ENCODE results near the gene TMEM120B.

The TMEM120B gene

GRCh38 chr12:121668750-121669520, 43.6 kb upstream of the TMEM120B start:
- H3K9me2 ChIP-seq (replicated peaks; ENCODE audit: low read depth, low read length), result no peaks in the 10 kb centered on the region
- H4K20me1 ChIP-seq (ENCODE audit: insufficient read depth, low read length, poor library complexity, severe bottlenecking), result no peaks in the 10 kb centered on the region
- no peaks in the 10 kb centered on the region for H3F3A ChIP-seq (ENCODE audit: low read depth)
- H3K79me2 ChIP-seq (ENCODE audit: insufficient read depth, low read length), result peaks cover 30% of the 10 kb centered on the region
- H3K9me3 ChIP-seq (ENCODE audit: insufficient read depth, low read depth, low read length), result no peaks in the 10 kb centered on the region
- H3K4me3 ChIP-seq (ENCODE audit: low read length, poor library complexity, severe bottlenecking), result no peak overlapping the region
- TF ChIP-seq, protein P1, sequence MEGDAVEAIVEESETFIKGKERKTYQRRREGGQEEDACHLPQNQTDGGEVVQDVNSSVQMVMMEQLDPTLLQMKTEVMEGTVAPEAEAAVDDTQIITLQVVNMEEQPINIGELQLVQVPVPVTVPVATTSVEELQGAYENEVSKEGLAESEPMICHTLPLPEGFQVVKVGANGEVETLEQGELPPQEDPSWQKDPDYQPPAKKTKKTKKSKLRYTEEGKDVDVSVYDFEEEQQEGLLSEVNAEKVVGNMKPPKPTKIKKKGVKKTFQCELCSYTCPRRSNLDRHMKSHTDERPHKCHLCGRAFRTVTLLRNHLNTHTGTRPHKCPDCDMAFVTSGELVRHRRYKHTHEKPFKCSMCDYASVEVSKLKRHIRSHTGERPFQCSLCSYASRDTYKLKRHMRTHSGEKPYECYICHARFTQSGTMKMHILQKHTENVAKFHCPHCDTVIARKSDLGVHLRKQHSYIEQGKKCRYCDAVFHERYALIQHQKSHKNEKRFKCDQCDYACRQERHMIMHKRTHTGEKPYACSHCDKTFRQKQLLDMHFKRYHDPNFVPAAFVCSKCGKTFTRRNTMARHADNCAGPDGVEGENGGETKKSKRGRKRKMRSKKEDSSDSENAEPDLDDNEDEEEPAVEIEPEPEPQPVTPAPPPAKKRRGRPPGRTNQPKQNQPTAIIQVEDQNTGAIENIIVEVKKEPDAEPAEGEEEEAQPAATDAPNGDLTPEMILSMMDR (conservative IDR thresholded peaks at IDR 0.05; ENCODE audit: low read length), result peak; percentile 82
- TF ChIP-seq EZH2phosphoT487 (IDR thresholded peaks at IDR 0.05; ENCODE audit: borderline replicate concordance), result no peak
- no peak overlapping the region for H3K9ac ChIP-seq (ENCODE audit: low read depth, low read length, poor library complexity, severe bottlenecking)
- H3K27me3 ChIP-seq (ENCODE audit: insufficient read depth, low read length, poor library complexity, severe bottlenecking), result no peaks in the 10 kb centered on the region
- no peaks in the 10 kb centered on the region for H3K36me3 ChIP-seq (ENCODE audit: insufficient read depth, low read length)
- peaks cover 19% of the 10 kb centered on the region for H3K4me1 ChIP-seq (ENCODE audit: insufficient read depth, low read length, poor library complexity, severe bottlenecking)
- no peak overlapping the region for H3K4me2 ChIP-seq (ENCODE audit: low read depth, low read length, poor library complexity, severe bottlenecking)
- no peak overlapping the region for H2AFZ ChIP-seq (ENCODE audit: low read length)

- H3K9me3 ChIP-seq (ENCODE audit: insufficient read depth, low read depth, low read length), result no peaks in the 10 kb centered on the region
- peaks cover 19% of the 10 kb centered on the region for H3K4me1 ChIP-seq (ENCODE audit: insufficient read depth, low read length, poor library complexity, severe bottlenecking)
- no peak within 1 kb of the TSS for H3K9ac ChIP-seq (ENCODE audit: low read depth, low read length, poor library complexity, severe bottlenecking)
- H3F3A ChIP-seq (ENCODE audit: low read depth), result no peaks in the 10 kb centered on the region
- H3K79me2 ChIP-seq (ENCODE audit: insufficient read depth, low read length), result peaks cover 25% of the 10 kb centered on the region
- H2AFZ ChIP-seq (ENCODE audit: low read length), result no peak within 1 kb of the TSS
- no peak within 1 kb of the TSS for H3K4me3 ChIP-seq (ENCODE audit: low read length, poor library complexity, severe bottlenecking)
- H3K4me2 ChIP-seq (ENCODE audit: low read depth, low read length, poor library complexity, severe bottlenecking), result no peak within 1 kb of the TSS
- no peak for TF ChIP-seq EZH2phosphoT487 (IDR thresholded peaks at IDR 0.05; ENCODE audit: borderline replicate concordance)
- TF ChIP-seq, protein P1 (conservative IDR thresholded peaks at IDR 0.05; ENCODE audit: low read length), result no peak
- H3K9me2 ChIP-seq (replicated peaks; ENCODE audit: low read depth, low read length), result no peaks in the 10 kb centered on the region
- no peaks in the 10 kb centered on the region for H3K36me3 ChIP-seq (ENCODE audit: insufficient read depth, low read length)
- no peaks in the 10 kb centered on the region for H4K20me1 ChIP-seq (ENCODE audit: insufficient read depth, low read length, poor library complexity, severe bottlenecking)
- H3K27me3 ChIP-seq (ENCODE audit: insufficient read depth, low read length, poor library complexity, severe bottlenecking), result no peaks in the 10 kb centered on the region
These were observed 43.0 kb upstream of the TMEM120B start, which contains the start of gene MORN3 for GRCh38 chr12:121669521-121669900. TSS of gene MORN3 (minus strand) at chr12:121669654. CDS start at chr12:121669483, 171 bp downstream.

DNA sequence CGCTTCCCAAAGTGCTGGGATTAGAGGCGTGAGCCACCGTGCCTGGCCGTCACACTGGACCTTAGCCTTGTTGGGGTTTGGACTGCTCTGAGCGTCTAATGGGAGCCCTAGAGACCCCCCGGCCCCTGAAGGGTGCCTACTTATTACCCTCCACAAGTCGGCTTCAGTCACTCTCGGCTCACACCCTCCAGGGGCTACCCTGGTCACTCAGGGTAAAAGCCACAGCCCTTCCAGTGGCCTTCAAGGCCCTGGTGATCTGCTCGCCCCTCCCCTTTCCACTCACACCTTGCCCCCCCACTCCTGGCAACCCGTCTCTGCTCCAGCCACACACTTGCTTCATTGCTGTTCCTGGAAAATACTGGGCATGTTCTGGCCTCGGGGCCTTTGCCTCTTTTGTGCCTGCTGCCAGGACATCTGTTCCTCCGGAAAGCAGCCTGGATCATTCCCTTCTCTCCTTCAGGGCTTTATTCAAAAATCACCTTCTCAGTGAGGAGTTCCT, 39.5 kb upstream of the TMEM120B start:
- Histone ChIP-seq H2AFZ (ENCODE audit: low read length) (no peak overlapping the region), H3K79me2 (ENCODE audit: insufficient read depth, low read length) (no peaks in the 10 kb centered on the region), H4K20me1 (ENCODE audit: insufficient read depth, low read length, poor library complexity, severe bottlenecking) (no peaks in the 10 kb centered on the region), H3K9me2 (replicated peaks; ENCODE audit: low read depth, low read length) (no peaks in the 10 kb centered on the region), H3F3A (ENCODE audit: low read depth) (no peaks in the 10 kb centered on the region; the same call in 1 of the 2 replicates), H3K4me2 (ENCODE audit: low read depth, low read length, poor library complexity, severe bottlenecking) (no peak overlapping the region), H3K27me3 (ENCODE audit: insufficient read depth, low read length, poor library complexity, severe bottlenecking) (no peaks in the 10 kb centered on the region), H3K9ac (ENCODE audit: low read depth, low read length, poor library complexity, severe bottlenecking) (no peak overlapping the region), H3K9me3 (ENCODE audit: insufficient read depth, low read depth, low read length) (no peaks in the 10 kb centered on the region), H3K36me3 (ENCODE audit: insufficient read depth, low read length) (no peaks in the 10 kb centered on the region), H3K4me1 (ENCODE audit: insufficient read depth, low read length, poor library complexity, severe bottlenecking) (no peaks in the 10 kb centered on the region), H3K4me3 (ENCODE audit: low read length, poor library complexity, severe bottlenecking) (no peak overlapping the region)
- TF ChIP-seq, protein P1 (conservative IDR thresholded peaks at IDR 0.05; ENCODE audit: low read length), result no peak
- no peak for TF ChIP-seq EZH2phosphoT487 (IDR thresholded peaks at IDR 0.05; ENCODE audit: borderline replicate concordance)
